Measurements from ENCODE around the gene L3MBTL2.
"Not testable (repeated sequence)": the region's sequence is repeated elsewhere in the genome, so short reads cannot be mapped to it uniquely, and the experiment has no call there.

The L3MBTL2 gene

GRCh38 chr22:41242396-41243117 is 37.4 kb downstream of the L3MBTL2 start:
- no peak for DNase-seq

GRCh38 chr22:41243361-41243760 is 38.2 kb downstream of the L3MBTL2 start:
- DNase-seq, result no peak

GRCh38 chr22:41245917-41246499 is 40.9 kb downstream of the L3MBTL2 start:
- DNase-seq, result no peak

- no peak for DNase-seq
Observed at GRCh38 chr22:41247703-41248102, 42.6 kb downstream of the L3MBTL2 start.

- DNase-seq, result no peak
Observed at GRCh38 chr22:41248314-41248713, 43.2 kb downstream of the L3MBTL2 start.

- DNase-seq, result no peak
Observed at GRCh38 chr22:41248758-41249157, 43.6 kb downstream of the L3MBTL2 start.

- DNase-seq, result no peak
Observed at GRCh38 chr22:41249442-41249841, 44.3 kb downstream of the L3MBTL2 start.

- no peak for DNase-seq
Observed at GRCh38 chr22:41250127-41250526, 45.0 kb downstream of the L3MBTL2 start.

- DNase-seq, result no peak
Observed at GRCh38 chr22:41252365-41252764, 47.3 kb downstream of the L3MBTL2 start.

GRCh38 chr22:41254230-41254629 is 49.1 kb downstream of the L3MBTL2 start:
- DNase-seq, result no peak

GRCh38 chr22:41256254-41257253 is 51.4 kb downstream of the L3MBTL2 start:
- no peak for DNase-seq

- DNase-seq, result no peak
Observed at GRCh38 chr22:41257696-41258095, 52.6 kb downstream of the L3MBTL2 start.

- DNase-seq, result not testable (repeated sequence)
Observed at GRCh38 chr22:41259756-41260155, 54.6 kb downstream of the L3MBTL2 start.

- DNase-seq, result no peak
Observed at GRCh38 chr22:41260871-41261270, 55.8 kb downstream of the L3MBTL2 start.

- no peak for DNase-seq
Observed at GRCh38 chr22:41261541-41262249, 56.6 kb downstream of the L3MBTL2 start.

- DNase-seq, result no peak
Observed at GRCh38 chr22:41262250-41262765, 57.2 kb downstream of the L3MBTL2 start.

GRCh38 chr22:41263704-41264103 is 58.6 kb downstream of the L3MBTL2 start:
- DNase-seq, result no peak

GRCh38 chr22:41264408-41264941 is 59.4 kb downstream of the L3MBTL2 start:
- DNase-seq, result no peak

- DNase-seq, result no peak
Observed at GRCh38 chr22:41267958-41268357, 62.8 kb downstream of the L3MBTL2 start.

- DNase-seq, result no peak
Observed at GRCh38 chr22:41271787-41272186, 66.7 kb downstream of the L3MBTL2 start.

- no peak for DNase-seq
Observed at GRCh38 chr22:41273128-41273527, 68.0 kb downstream of the L3MBTL2 start.

- no peak for DNase-seq
Observed at GRCh38 chr22:41274856-41275255, 69.7 kb downstream of the L3MBTL2 start.

Data from hematopoietic multipotent progenitor cell treated with erythropoietin and hydrocortisone succinate and interleukin-3 and kit ligand, for 4 days (in vitro differentiated cells).